Right ventricle myocardium inferior (tissue), 1 donor: Measurements from ENCODE around the gene RASGRF2. TPM values are rescaled to one million over a fixed set of nuclear protein-coding genes. Genes with fewer than 3 reads are reported as not detected.

ENCODE experiments used
- ATAC-seq: fragments of 200-7000 bp; cut with Tn5 transposase; one replicate; pipeline ENCODE4 v1.9.1; 2020; ENCODE audit warnings: mild to moderate bottlenecking, moderate library complexity
- DNase-seq: peaks from one replicate; pipeline ENCODE4 v3.0.0; 2021; ENCODE audit errors: missing footprints
- intact Hi-C: fragments of 100-400 bp; cut with DNase I; formaldehyde crosslinking; loops from one replicate; pipeline ENCODE4 v1.11.0; 2022
- total RNA-seq: library from RNA; stranded (reverse); fragmentation: NEBNext Ultra II Directional; extraction: Animal tissue kit (Norgen Biotek cat#: 25700); gene quantifications from one replicate; pipeline ENCODE4 v1.2.1, GENCODE V29; 2021
- donor health status: DM: no; HTN: yes; CAD: no; lungs with severe emphysema.

The RASGRF2 gene
- total RNA-seq, 1 donor from 2014 or later, result 5.9 TPM

DNA sequence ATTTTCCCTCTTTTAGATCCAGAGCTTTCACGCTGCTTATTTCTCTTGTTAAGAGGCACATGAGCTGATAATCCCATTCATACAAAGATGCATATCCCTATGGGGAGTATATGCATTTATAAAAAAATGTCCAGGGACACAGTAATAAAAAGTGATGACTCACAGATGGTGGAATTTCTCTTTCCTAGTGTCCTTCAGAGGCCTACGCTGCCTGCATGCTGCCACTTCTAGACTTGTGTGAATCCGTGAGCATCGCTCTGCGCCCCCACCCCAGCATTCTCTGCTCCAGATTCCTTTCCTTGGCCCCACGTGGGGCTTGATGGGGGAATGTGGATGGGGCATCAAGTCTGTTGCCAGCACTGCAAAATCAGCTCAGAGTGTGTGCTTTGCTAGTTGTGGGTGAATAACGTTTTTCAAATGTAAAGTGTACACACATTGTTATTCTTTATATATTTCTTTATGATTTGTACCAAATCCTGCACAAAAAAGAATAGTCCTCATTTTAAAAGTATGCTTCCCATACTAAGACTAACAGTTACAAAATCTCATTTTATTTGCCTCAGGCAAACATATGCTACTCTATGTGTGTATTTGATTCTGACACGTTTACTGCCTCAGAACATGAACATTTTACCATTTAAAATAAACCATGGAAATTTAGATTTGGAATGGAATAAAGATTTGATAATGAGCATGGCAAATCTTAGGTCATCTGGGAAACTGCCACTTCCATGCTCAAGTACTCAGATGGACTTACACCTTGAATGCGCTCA is 22.4 kb upstream of the RASGRF2 start:
- intact Hi-C loops, result no loop called here
- DNase-seq, result no peak
- ATAC-seq, result no peak

DNA sequence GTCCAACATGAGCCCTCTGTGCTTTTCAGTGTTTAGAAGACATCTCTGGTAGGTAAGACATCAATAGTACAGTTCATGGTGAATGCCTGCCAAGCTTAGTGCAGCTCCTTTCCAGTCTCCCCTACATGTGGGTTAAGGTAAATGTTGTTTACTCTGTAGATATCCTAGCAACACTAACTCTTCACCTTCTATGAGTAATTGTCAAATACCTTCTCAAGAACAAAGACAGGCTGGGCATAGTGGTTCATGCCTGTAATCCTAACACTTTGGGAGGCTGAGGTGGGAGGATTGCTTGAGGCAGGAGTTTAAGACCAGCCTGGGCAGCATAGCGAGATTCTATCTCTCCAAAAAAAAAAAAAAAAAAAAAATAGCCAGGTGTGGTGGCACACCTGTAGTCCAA is 18.7 kb upstream of the RASGRF2 start:
- intact Hi-C loops, result no loop called here
- no peak for ATAC-seq
- no peak for DNase-seq

DNA sequence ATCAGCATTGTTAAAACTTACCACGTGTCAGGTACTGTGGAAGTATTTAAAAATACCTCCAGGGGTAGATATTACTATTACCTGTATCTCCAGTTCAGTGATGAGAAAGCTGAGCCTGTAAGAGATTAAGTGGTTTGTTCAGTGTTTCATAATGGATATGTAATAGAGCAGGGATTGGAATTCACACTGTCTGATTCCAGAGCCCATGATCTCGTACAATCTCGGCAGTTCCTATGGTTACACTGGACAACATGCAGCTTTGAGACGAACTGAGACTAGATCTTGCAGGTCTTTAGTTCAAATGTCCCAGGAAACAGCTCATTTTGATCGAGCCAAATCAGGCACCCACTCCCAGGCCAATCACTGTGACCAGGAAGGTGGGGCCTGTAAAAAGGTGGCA is 8.8 kb upstream of the RASGRF2 start:
- ATAC-seq, result no peak
- no peak for DNase-seq
- intact Hi-C loops, result no loop called here

- intact Hi-C loops, result no loop called here
- ATAC-seq (no peak), DNase-seq (no peak)
Measured at GRCh38 chr5:80953587-80953986, 6.6 kb upstream of the RASGRF2 start.

DNA sequence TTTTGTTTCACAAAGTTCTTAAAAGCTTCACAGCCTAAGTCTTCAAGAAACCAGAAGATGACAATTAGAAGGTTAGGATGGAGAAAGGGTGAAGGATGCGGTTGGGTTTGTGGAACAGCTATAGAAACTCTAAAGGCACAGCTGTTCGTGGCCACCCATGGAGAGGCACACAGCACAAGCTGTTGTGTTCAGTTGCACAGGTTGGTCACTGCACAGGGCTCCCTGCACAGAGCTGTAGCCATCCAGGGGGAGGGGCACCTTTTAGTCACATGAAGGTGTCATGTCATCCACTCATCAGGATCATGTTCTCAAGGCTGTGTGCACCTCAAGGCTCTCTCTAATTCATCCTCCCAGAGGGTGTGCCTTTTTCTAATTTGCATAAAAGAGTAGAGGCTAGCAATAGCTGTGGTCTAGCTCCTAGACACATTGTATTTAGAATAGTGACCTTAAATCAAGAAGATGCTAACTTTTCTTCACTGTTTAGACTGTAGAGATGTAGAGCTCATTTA is 5.0 kb upstream of the RASGRF2 start:
- ATAC-seq (no peak), DNase-seq (no peak)
- intact Hi-C loops, result no loop called here

GRCh38 chr5:80956272-80956671 is 3.9 kb upstream of the RASGRF2 start:
- DNase-seq (no peak), ATAC-seq (no peak)
- intact Hi-C loops, result no loop called here

GRCh38 chr5:80957031-80957761 is 3.0 kb upstream of the RASGRF2 start:
- no peak for ATAC-seq
- intact Hi-C loops, result no loop called here

GRCh38 chr5:80958616-80959015 is 1.5 kb upstream of the RASGRF2 start:
- ATAC-seq, result no peak
- intact Hi-C loops, result no loop called here
- DNase-seq, result no peak

More at GRCh38 chr5:80957031-80957761, 3.0 kb upstream of the RASGRF2 start:
- no peak for DNase-seq

- ATAC-seq (no peak), DNase-seq (no peak)
- intact Hi-C loops, result no loop called here
Measured at GRCh38 chr5:80959138-80959537, 1.0 kb upstream of the RASGRF2 start.

DNA sequence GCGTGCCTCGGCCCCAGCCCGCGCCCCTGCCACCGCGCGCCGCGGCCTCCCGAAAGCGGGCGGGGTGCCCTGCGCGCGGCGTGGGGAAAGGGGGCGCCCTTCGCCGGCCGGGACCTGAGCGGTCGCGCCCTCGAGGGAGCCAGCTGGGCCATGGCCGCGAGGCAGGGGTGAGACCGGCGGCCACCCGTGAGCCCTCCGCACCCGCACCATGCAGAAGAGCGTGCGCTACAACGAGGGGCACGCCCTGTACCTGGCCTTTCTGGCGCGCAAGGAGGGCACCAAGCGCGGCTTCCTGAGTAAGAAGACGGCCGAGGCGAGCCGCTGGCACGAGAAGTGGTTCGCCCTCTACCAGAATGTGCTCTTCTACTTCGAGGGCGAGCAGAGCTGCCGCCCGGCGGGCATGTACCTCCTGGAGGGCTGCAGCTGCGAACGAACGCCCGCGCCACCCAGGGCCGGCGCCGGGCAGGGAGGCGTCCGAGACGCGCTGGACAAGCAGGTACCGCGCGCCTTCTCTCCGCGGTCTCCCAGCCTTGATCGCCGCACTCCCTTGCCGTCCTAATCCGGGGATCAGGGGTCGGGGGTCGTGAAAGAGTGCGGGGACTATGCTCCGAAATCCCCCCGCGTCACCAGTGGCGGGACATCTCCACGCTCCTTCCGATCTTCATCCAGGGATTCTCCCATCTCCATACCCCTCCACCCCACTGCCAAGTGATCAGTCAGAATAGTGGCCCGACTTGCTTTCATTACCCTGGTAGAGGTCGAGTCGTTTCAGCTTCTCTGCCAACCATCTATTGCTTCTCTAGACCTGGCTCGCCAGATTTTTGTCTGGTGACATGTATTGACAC is 590 bp downstream of the RASGRF2 start:
- peak; percentile 67 for DNase-seq
- intact Hi-C loops, result loop anchor here (1.0 to 10.0 kb wide), 4 partner anchors 26 to 148 kb away; no protein-coding TSS in a partner anchor
- ATAC-seq, result peak; percentile 50

DNA sequence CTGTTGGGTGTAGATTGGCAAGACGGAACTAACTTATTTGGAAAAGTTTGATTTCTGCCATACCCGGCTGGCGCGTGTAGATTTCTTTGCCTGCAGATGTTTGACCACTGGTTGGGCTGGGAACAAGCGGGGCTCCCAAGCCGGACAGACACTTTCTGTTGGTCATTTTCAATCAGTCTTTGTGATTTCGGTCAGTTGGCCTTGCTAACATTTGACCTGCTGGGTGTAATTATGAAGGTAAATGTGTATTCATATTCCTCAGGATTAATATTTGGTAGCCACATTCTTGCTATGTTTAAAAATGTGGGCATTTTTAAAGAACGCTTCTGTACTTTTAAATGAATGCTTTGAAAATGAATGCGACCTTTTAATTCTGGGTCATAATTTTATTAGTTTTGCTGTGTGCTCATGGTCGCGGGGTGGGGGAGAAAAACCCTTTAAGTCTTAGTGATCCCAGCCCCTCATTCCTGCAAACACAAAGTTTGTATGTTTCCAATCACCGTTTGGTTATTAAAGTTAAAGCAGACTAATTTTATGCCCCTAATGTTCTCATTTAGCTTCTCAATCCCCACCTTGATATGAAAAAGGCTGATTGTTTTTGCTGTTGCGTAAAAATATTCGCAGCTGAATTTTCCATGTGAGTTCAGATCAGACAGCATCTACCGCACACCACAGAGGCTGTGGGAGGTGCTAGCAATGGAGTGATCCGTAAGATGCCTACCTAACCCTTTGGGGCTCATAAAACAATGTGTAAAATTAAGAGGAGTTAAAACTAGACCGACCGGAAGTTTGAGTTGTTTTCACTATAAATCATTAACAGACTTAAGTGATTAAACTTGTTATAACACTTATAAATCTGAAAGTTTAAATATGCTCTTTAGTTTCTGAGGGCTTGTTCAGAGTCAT is 1.5 kb downstream of the RASGRF2 start:
- intact Hi-C loops, result loop anchor here (2.0 to 10.0 kb wide), 3 partner anchors 25 to 106 kb away; no protein-coding TSS in a partner anchor
- ATAC-seq (no peak), DNase-seq (no peak)

GRCh38 chr5:80962630-80963520 is 2.7 kb downstream of the RASGRF2 start:
- intact Hi-C loops, result loop anchor here (5.0 to 10.0 kb wide), 2 partner anchors 62 to 104 kb away; no protein-coding TSS in a partner anchor
- DNase-seq, result no peak
- no peak for ATAC-seq

DNA sequence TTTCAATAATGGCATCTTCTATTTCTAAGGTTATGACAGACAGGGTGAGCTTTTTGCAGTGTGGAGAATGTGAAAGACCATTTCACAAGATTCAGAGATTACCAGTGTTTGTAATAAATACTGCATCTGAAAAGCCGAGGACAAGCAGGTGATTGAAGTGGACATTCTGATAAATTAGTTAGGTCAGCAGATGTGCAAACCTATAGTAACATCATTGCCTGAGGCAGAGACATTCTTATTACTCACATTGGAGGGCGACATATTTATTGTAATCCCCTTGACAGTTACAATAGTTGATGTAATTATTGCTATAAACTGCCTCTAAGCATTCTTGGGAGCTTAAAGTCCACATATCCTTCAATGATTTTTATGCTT is 3.3 kb downstream of the RASGRF2 start:
- DNase-seq (no peak), ATAC-seq (no peak)
- intact Hi-C loops, result loop anchor here (5.0 to 10.0 kb wide), 2 partner anchors 61 to 104 kb away; no protein-coding TSS in a partner anchor

DNA sequence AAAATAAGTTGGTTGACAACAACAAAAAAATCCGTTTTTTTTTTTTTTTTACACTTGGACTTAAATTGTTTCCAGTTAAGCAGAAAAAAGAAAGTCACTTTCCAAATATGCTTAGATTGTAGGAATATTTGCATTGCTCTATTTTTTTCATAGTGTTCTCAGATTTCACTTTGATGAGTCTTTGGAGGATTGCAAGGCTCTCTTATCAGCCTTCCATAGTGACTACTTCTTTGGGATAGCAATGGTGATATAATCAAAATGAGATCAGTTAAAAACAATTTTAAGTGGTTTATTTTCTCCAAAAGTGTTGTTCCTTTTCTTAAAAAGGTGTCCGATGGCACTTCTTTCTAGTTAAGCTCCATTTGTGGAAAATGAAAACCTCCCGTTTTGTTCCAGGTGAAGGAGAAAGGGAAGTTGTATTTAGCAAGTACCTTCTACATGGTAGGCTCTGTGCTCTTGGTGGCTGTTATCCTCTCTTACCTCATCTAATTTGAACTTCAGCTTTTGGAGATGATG is 3.9 kb downstream of the RASGRF2 start:
- intact Hi-C loops, result loop anchor here (5.0 to 10.0 kb wide), 2 partner anchors 61 to 103 kb away; no protein-coding TSS in a partner anchor
- DNase-seq, result no peak
- ATAC-seq, result no peak

DNA sequence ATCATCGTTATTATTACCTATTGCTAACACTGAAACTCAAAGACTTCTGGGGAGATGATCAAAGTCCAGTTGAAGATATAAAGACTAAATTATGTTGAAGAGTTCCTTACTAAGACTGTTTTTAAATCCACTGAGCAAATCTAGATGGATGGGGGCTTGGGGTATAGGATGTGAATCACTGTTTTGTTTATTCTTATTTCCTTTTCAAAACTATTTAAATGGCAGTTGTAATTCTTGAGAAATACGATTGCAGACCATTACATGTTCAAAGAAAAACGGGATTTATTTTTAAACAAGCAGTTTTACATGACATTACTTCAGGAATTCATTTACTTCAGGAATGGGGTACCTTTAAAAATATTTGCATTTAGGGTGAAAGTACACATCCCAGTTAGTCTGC is 4.3 kb downstream of the RASGRF2 start:
- no peak for DNase-seq
- intact Hi-C loops, result loop anchor here (5.0 to 10.0 kb wide), 2 partner anchors 60 to 103 kb away; no protein-coding TSS in a partner anchor
- ATAC-seq, result no peak

DNA sequence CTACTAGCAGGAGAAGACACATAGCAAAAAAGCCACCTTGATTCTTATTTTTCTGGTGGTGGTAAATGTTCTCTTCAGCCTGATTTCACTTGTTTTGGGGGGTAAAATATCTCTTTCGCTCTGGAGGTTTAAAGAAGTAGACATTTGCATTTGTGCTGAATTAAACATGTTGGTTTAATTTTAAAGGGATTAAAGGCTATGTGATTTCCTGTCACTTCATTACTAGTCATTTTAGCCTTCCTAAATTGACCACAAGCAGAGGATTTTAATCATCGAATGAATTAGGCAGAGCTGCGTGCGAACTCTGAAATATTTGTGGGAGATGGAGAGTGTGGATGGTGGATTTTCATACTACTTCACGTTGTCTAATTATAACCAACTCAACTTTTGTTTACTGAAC is 4.8 kb downstream of the RASGRF2 start:
- no peak for DNase-seq
- intact Hi-C loops, result loop anchor here (5.0 to 10.0 kb wide), 2 partner anchors 60 to 102 kb away; no protein-coding TSS in a partner anchor
- ATAC-seq, result no peak
